ENCODE results near the gene MAD1L1.
A peak's percentile ranks its signal among the peaks of the same experiment; 100 is the strongest.

The MAD1L1 gene

GRCh38 chr7:2232766-2233520 lies at the start of gene MAD1L1:
MAD1L1 (minus strand) TSS chr7:2232945; CDS start chr7:2230133, 2,812 bp downstream.
- TF ChIP-seq CTCF (IDR thresholded peaks at IDR 0.05; ENCODE audit: borderline replicate concordance, insufficient read depth, low read depth, low read length): no peak
- peak within 1 kb of the TSS; percentile 88 for H3K4me3 ChIP-seq (ENCODE audit: low read depth, low read length)

- H3K4me3 ChIP-seq (ENCODE audit: low read depth, low read length): no peak overlapping the region
- no peak for TF ChIP-seq CTCF (IDR thresholded peaks at IDR 0.05; ENCODE audit: borderline replicate concordance, insufficient read depth, low read depth, low read length)
Observed at GRCh38 chr7:2282185-2282751, 49.5 kb upstream of the MAD1L1 start.

GRCh38 chr7:2281541-2281940 lies 48.8 kb upstream of the MAD1L1 start:
- H3K4me3 ChIP-seq (ENCODE audit: low read depth, low read length): no peak overlapping the region
- TF ChIP-seq CTCF (IDR thresholded peaks at IDR 0.05; ENCODE audit: borderline replicate concordance, insufficient read depth, low read depth, low read length): no peak

GRCh38 chr7:2280424-2280823 lies 47.7 kb upstream of the MAD1L1 start:
- TF ChIP-seq CTCF (IDR thresholded peaks at IDR 0.05; ENCODE audit: borderline replicate concordance, insufficient read depth, low read depth, low read length): no peak
- no peak overlapping the region for H3K4me3 ChIP-seq (ENCODE audit: low read depth, low read length)

GRCh38 chr7:2279896-2280295 lies 47.2 kb upstream of the MAD1L1 start:
- TF ChIP-seq CTCF (IDR thresholded peaks at IDR 0.05; ENCODE audit: borderline replicate concordance, insufficient read depth, low read depth, low read length): no peak

GRCh38 chr7:2278026-2278425 lies 45.3 kb upstream of the MAD1L1 start:
- no peak overlapping the region for H3K4me3 ChIP-seq (ENCODE audit: low read depth, low read length)
- no peak for TF ChIP-seq CTCF (IDR thresholded peaks at IDR 0.05; ENCODE audit: borderline replicate concordance, insufficient read depth, low read depth, low read length)

More at GRCh38 chr7:2279896-2280295, 47.2 kb upstream of the MAD1L1 start:
- H3K4me3 ChIP-seq (ENCODE audit: low read depth, low read length): no peak overlapping the region

GRCh38 chr7:2276107-2276506 lies 43.4 kb upstream of the MAD1L1 start:
- H3K4me3 ChIP-seq (ENCODE audit: low read depth, low read length): no peak overlapping the region
- no peak for TF ChIP-seq CTCF (IDR thresholded peaks at IDR 0.05; ENCODE audit: borderline replicate concordance, insufficient read depth, low read depth, low read length)
